ENCODE data around the gene ANXA11. TPM values are rescaled to one million over a fixed set of nuclear protein-coding genes. Genes with fewer than 3 reads are reported as not detected.

The ANXA11 gene
- total and polyA plus RNA-seq, 2 of the 4 experiments (the other 2 are of a cell fraction), result 39.4 to 109 TPM

DNA sequence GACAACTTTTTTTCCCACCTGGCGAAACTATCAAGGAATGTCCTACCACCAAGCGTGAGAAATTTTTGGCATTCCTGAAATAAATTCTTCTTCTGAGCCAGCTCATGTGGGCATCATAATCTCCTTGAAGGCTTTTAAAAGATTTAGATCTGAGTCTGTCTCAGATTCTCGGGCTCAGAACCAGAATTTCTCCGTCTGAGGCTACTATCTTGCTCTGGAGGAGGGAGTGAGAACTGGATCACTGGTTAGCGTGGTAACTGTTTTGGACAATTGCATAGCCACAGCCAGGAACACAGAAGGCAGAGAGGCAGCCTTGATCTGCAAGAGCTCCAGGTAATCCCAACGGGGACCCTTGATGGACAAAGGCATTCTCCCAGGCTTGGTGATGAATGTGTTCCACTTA is 73.8 kb downstream of the ANXA11 start:
- no peaks in the 10 kb centered on the region for H3K27me3 ChIP-seq (ENCODE audit: control insufficient read depth, insufficient read depth, low read length)
- ATAC-seq (ENCODE audit: low read depth), result no peak
- ChIA-PET POLR2A (ENCODE audit: unreplicated experiment) (no interaction called here), CTCF (no interaction called here)
- no peak overlapping the region for H4K8ac ChIP-seq (ENCODE audit: low read depth in 2 of 2, low read length in 2 of 2)
- no peak overlapping the region for H3K23ac ChIP-seq (ENCODE audit: low read depth, low read length)
- H3K9me1 ChIP-seq (ENCODE audit: insufficient read depth, low read length), result no peaks in the 10 kb centered on the region
- no peaks in the 10 kb centered on the region for H3K9me3 ChIP-seq (ENCODE audit: control insufficient read depth, insufficient read depth, low read length)
- no peak overlapping the region for H3K4ac ChIP-seq (ENCODE audit: low read depth, low read length)
- no peak overlapping the region for H3K27ac ChIP-seq (ENCODE audit: insufficient read depth, low read length)
- in situ Hi-C loops (cut with MboI; ENCODE audit: low sequenced_read_pairs), result no loop called here
- no peak overlapping the region for H3K14ac ChIP-seq (replicated peaks; ENCODE audit: low read depth, low read length)
- no peak overlapping the region for H3K18ac ChIP-seq (ENCODE audit: low read depth, low read length)
- H4K91ac ChIP-seq (ENCODE audit: insufficient read depth, low read depth, low read length), result no peak overlapping the region
- H3K4me3 ChIP-seq (ENCODE audit: insufficient read depth, low read depth, low read length), result no peak overlapping the region
- no peak overlapping the region for H2AK9ac ChIP-seq (replicated peaks; ENCODE audit: low read depth, low read length, poor library complexity)
- H3K4me1 ChIP-seq (ENCODE audit: control insufficient read depth, insufficient read depth, low read length), result peaks cover 6% of the 10 kb centered on the region; the same call in 1 of the 2 replicates
- no peak overlapping the region for H2BK20ac ChIP-seq (ENCODE audit: low read depth, low read length)
- no peak overlapping the region for H2BK5ac ChIP-seq (ENCODE audit: low read depth, low read length, poor library complexity, severe bottlenecking)
- no peak for TF ChIP-seq MAFK (IDR thresholded peaks at IDR 0.05; ENCODE audit: low read depth, low read length)
- no peak for TF ChIP-seq CEBPB (IDR thresholded peaks at IDR 0.05; ENCODE audit: low read depth, low read length)
- TF ChIP-seq BHLHE40 (IDR thresholded peaks at IDR 0.05; ENCODE audit: low read depth, low read length), result no peak
- TF ChIP-seq CHD1 (IDR thresholded peaks at IDR 0.05; ENCODE audit: low read depth, low read length), result no peak
- dilution Hi-C loops (cut with HindIII; ENCODE audit: low sequenced_read_pairs, unreplicated experiment), result no loop called here
- 80% methylated on average over 1 of the region's 6 CpGs; no CpG with 5 or more reads in 1 of the 2 experiments for WGBS, 2 experiments (ENCODE audit: extremely low coverage in 2 of 2, insufficient read length in 1 of 2)
- no peak for DNase-seq
- H3K4me2 ChIP-seq (ENCODE audit: low read depth, low read length), result no peak overlapping the region
- 0 out of 4 replicates have a peak, but pooled peaks cover 0 to 3% of the 10 kb centered on the region in 2 experiments for H3K79me1 ChIP-seq (ENCODE audit: low read depth in 1 of 2, low read length in 2 of 2)
- no peak overlapping the region for H2BK120ac ChIP-seq (ENCODE audit: low read depth, low read length)
- no peaks in the 10 kb centered on the region for H4K20me1 ChIP-seq (ENCODE audit: insufficient read depth, low read length)
- H3K56ac ChIP-seq (ENCODE audit: extremely low read depth, insufficient read depth, low read length), result no peak overlapping the region
- intact Hi-C loops (cut with micrococcal nuclease), result loop anchor here (10.0 kb wide), 1 partner anchor 587 kb away; no protein-coding TSS in a partner anchor
- H4K5ac ChIP-seq (ENCODE audit: low read depth, low read length), result no peak overlapping the region
- H3K36me3 ChIP-seq (ENCODE audit: control insufficient read depth, insufficient read depth, low read length), result no peaks in the 10 kb centered on the region
- H2BK15ac ChIP-seq (ENCODE audit: low read depth, low read length), result no peak overlapping the region
- no peak overlapping the region for H3K9ac ChIP-seq (ENCODE audit: low read depth, low read length)
- H2AFZ ChIP-seq (replicated peaks; ENCODE audit: low read length, poor library complexity), result no peak overlapping the region
- BruUV-seq (replicated peaks), result no TSS peak
- no peak overlapping the region for H2AK5ac ChIP-seq (ENCODE audit: low read depth, low read length)
